CD4-positive, alpha-beta T cell treated with Interleukin-1 beta for 1 hour (primary cell): Measurements from ENCODE around the gene FANCD2OS.
"Not testable (repeated sequence)": the region's sequence is repeated elsewhere in the genome, so short reads cannot be mapped to it uniquely, and the experiment has no call there.

ENCODE experiments used
- DNase-seq, 2 donors: peaks; one replicate each; pipeline ENCODE4 v3.0.0-alpha.2; 2020 to 2022

Gene FANCD2OS

GRCh38 chr3:10091387-10091786 lies 16.7 kb downstream of the FANCD2OS start:
- DNase-seq = not testable (repeated sequence)

GRCh38 chr3:10090774-10091173 lies 17.3 kb downstream of the FANCD2OS start:
- DNase-seq = not testable (repeated sequence)

GRCh38 chr3:10090179-10090578 lies 17.9 kb downstream of the FANCD2OS start:
- no peak for DNase-seq

- no peak for DNase-seq
These were observed 19.8 kb downstream of the FANCD2OS start for GRCh38 chr3:10088256-10088655.

- DNase-seq = no peak
These were observed 22.3 kb downstream of the FANCD2OS start for GRCh38 chr3:10085738-10086137.

- no peak for DNase-seq
These were observed 26.2 kb downstream of the FANCD2OS start for GRCh38 chr3:10081871-10082270.

GRCh38 chr3:10074666-10075065 lies 33.4 kb downstream of the FANCD2OS start:
- DNase-seq = no peak

- not testable (repeated sequence) for DNase-seq
These were observed 38.0 kb downstream of the FANCD2OS start for GRCh38 chr3:10070077-10070476.

GRCh38 chr3:10055097-10055496 lies 53.0 kb downstream of the FANCD2OS start:
- no peak for DNase-seq
